GM18519 (cell line): Measurements from ENCODE around the gene DLX3.

Experiments
- ATAC-seq: cut with Tn5 transposase; IDR thresholded peaks from one replicate; pipeline ENCODE4 v1.9.1; 2021; ENCODE audit warnings: mild to moderate bottlenecking, moderate library complexity; ENCODE audit not compliant: unreplicated experiment, low FRiP score

The DLX3 gene

GRCh38 chr17:49994085-49995054 lies 654 bp downstream of the DLX3 start:
- no peak for ATAC-seq

GRCh38 chr17:49993423-49994060 lies 1.5 kb downstream of the DLX3 start:
- ATAC-seq = no peak

GRCh38 chr17:49992933-49993422 lies 2.0 kb downstream of the DLX3 start:
- ATAC-seq = no peak

- no peak for ATAC-seq
Measured at GRCh38 chr17:49992191-49992932, 2.7 kb downstream of the DLX3 start.

- ATAC-seq = no peak
Measured at GRCh38 chr17:49991409-49991808, 3.6 kb downstream of the DLX3 start.

GRCh38 chr17:49990921-49991320 lies 4.1 kb downstream of the DLX3 start:
- no peak for ATAC-seq

GRCh38 chr17:49990331-49990730 lies 4.7 kb downstream of the DLX3 start:
- no peak for ATAC-seq

- ATAC-seq = no peak
Measured at GRCh38 chr17:49989518-49989880, 5.5 kb downstream of the DLX3 start.

GRCh38 chr17:49987681-49988441 lies 7.2 kb downstream of the DLX3 start:
- ATAC-seq = no peak

- ATAC-seq = no peak
Measured at GRCh38 chr17:49987290-49987585, 7.8 kb downstream of the DLX3 start.

GRCh38 chr17:49986396-49987289 lies 8.4 kb downstream of the DLX3 start:
- no peak for ATAC-seq

- ATAC-seq = no peak
Measured at GRCh38 chr17:49985310-49985990, 9.6 kb downstream of the DLX3 start.

- ATAC-seq = no peak
Measured at GRCh38 chr17:49984776-49985175, 10.2 kb downstream of the DLX3 start.

- ATAC-seq = no peak
Measured at GRCh38 chr17:49984283-49984682, 10.7 kb downstream of the DLX3 start.

GRCh38 chr17:49980703-49981197 lies 14.3 kb downstream of the DLX3 start:
- no peak for ATAC-seq

- no peak for ATAC-seq
Measured at GRCh38 chr17:49979748-49980479, 15.1 kb downstream of the DLX3 start.

GRCh38 chr17:49978501-49978900 lies 16.5 kb downstream of the DLX3 start:
- ATAC-seq = no peak
